H9 (cell line): ENCODE results near the gene HCN4. TPM values are rescaled to one million over a fixed set of nuclear protein-coding genes. Genes with fewer than 3 reads are reported as not detected.

Source experiments
- DNase-seq: peaks from one replicate; pipeline ENCODE4 v3.0.0-alpha.2; 2017
- H2AFZ ChIP-seq: one replicate; pipeline ENCODE4 v1.6.1; 2013; ENCODE audit warnings: mild to moderate bottlenecking, low read length, control low read depth, moderate library complexity
- H2AK5ac ChIP-seq: 2 replicates; pipeline ENCODE4 v1.6.1; 2013; ENCODE audit warnings: low read length, control low read depth, mixed read lengths; ENCODE audit not compliant: insufficient read length
- H2BK120ac ChIP-seq: one replicate; pipeline ENCODE4 v1.6.1; 2013; ENCODE audit warnings: low read depth, mild to moderate bottlenecking, low read length, control low read depth, inconsistent platforms; ENCODE audit not compliant: poor library complexity, severe bottlenecking
- H2BK12ac ChIP-seq: 2 replicates; pipeline ENCODE4 v1.6.1; 2013; ENCODE audit warnings: low read length, control low read depth, mixed read lengths, low read depth; ENCODE audit not compliant: insufficient read length
- H2BK15ac ChIP-seq: 2 replicates; pipeline ENCODE4 v1.6.1; 2013; ENCODE audit warnings: low read depth, low read length, control low read depth
- H2BK20ac ChIP-seq: one replicate; pipeline ENCODE4 v1.6.1; 2013; ENCODE audit warnings: low read depth, mild to moderate bottlenecking, low read length, control low read depth, inconsistent platforms; ENCODE audit not compliant: poor library complexity, severe bottlenecking
- H2BK5ac ChIP-seq: 2 replicates; pipeline ENCODE4 v1.6.1; 2013; ENCODE audit warnings: low read length, control low read depth, mixed read lengths; ENCODE audit not compliant: insufficient read length
- H3K14ac ChIP-seq: 2 replicates; pipeline ENCODE4 v1.6.1; 2013; ENCODE audit warnings: low read length, control low read depth; ENCODE audit not compliant: insufficient read depth
- H3K18ac ChIP-seq: 2 replicates; pipeline ENCODE4 v1.6.1; 2013; ENCODE audit warnings: low read depth, mild to moderate bottlenecking, mixed read lengths, low read length, control low read depth; ENCODE audit not compliant: insufficient read length
- H3K23ac ChIP-seq: 2 replicates; pipeline ENCODE4 v1.6.1; 2013; ENCODE audit warnings: low read length, control low read depth, mixed read lengths, low read depth; ENCODE audit not compliant: insufficient read length
- H3K23me2 ChIP-seq: 2 replicates; pipeline ENCODE4 v1.6.1; 2013; ENCODE audit warnings: low read depth, mild to moderate bottlenecking, mixed read lengths, low read length, control low read depth; ENCODE audit not compliant: insufficient read length, poor library complexity, severe bottlenecking
- H3K27ac ChIP-seq: 2 replicates; pipeline ENCODE4 v1.5.1; 2013; ENCODE audit warnings: low read length, control low read depth, mixed read lengths, low read depth; ENCODE audit not compliant: insufficient read length
- H3K27me3 ChIP-seq: 2 replicates; pipeline ENCODE4 v1.6.1; 2013; ENCODE audit warnings: low read length, control low read depth, inconsistent platforms; ENCODE audit not compliant: insufficient read depth
- H3K4ac ChIP-seq: 2 replicates; pipeline ENCODE4 v1.6.1; 2013; ENCODE audit warnings: low read depth, mild to moderate bottlenecking, control low read depth, inconsistent platforms, low read length, moderate library complexity
- H3K4me1 ChIP-seq: 2 replicates; pipeline ENCODE4 v1.6.1; 2013; ENCODE audit warnings: low read length, control low read depth, inconsistent platforms; ENCODE audit not compliant: insufficient read depth
- H3K4me2 ChIP-seq: 2 replicates; pipeline ENCODE4 v1.6.1; 2013; ENCODE audit warnings: low read length, control low read depth, mixed read lengths; ENCODE audit not compliant: insufficient read length, insufficient read depth
- H3K56ac ChIP-seq: 2 replicates; pipeline ENCODE4 v1.6.1; 2013; ENCODE audit warnings: low read depth, mild to moderate bottlenecking, mixed read lengths, low read length, control low read depth; ENCODE audit not compliant: insufficient read length
- H3K79me1 ChIP-seq: 2 replicates; pipeline ENCODE4 v1.6.1; 2013; ENCODE audit warnings: low read depth, mild to moderate bottlenecking, moderate library complexity, low read length, control low read depth, inconsistent platforms; ENCODE audit not compliant: insufficient read depth, poor library complexity, severe bottlenecking
- H3K79me2 ChIP-seq: 2 replicates; pipeline ENCODE4 v1.6.1; 2013; ENCODE audit warnings: low read length, control low read depth, inconsistent platforms; ENCODE audit not compliant: insufficient read depth
- H3K9ac ChIP-seq: 2 replicates; pipeline ENCODE4 v1.6.1; 2013; ENCODE audit warnings: low read length, control low read depth, mixed read lengths; ENCODE audit not compliant: insufficient read length; ENCODE audit errors: extremely low read depth
- H3K9me3 ChIP-seq: one replicate; pipeline ENCODE4 v1.6.1; 2013; ENCODE audit warnings: low read depth, low read length, inconsistent platforms; ENCODE audit not compliant: control insufficient read depth
- H3T11ph ChIP-seq: one replicate; pipeline ENCODE4 v1.6.1; 2013; ENCODE audit warnings: mild to moderate bottlenecking, low read length, control low read depth, inconsistent platforms
- H4K20me1 ChIP-seq: one replicate; pipeline ENCODE4 v1.6.1; 2013; ENCODE audit not compliant: control insufficient read depth, insufficient read length, insufficient read depth
- H4K5ac ChIP-seq: 2 replicates; pipeline ENCODE4 v1.6.1; 2013; ENCODE audit warnings: low read depth, mild to moderate bottlenecking, mixed read lengths, low read length, control low read depth; ENCODE audit not compliant: insufficient read length
- H4K8ac ChIP-seq: replicated peaks from 2 replicates; pipeline ENCODE4 v1.6.1; 2013; ENCODE audit warnings: low read length, control low read depth, mixed read lengths, low read depth; ENCODE audit not compliant: insufficient read length
- H4K91ac ChIP-seq: 2 replicates; pipeline ENCODE4 v1.6.1; 2013; ENCODE audit warnings: low read depth, mild to moderate bottlenecking, moderate library complexity, mixed read lengths, low read length, control low read depth; ENCODE audit not compliant: insufficient read length
- H3K27ac Mint-ChIP-seq, 3 experiments: 2 replicates in 2 of 3; 3 replicates in 1 of 3; pipeline ENCODE4 v1.8.0; 2020 to 2021; ENCODE audit warnings: mixed read lengths in 3 of 3, mild to moderate bottlenecking in 1 of 3, moderate library complexity in 1 of 3
- H3K27me3 Mint-ChIP-seq: 2 replicates; pipeline ENCODE4 v1.8.0; 2021; ENCODE audit warnings: low read depth, mild to moderate bottlenecking, moderate library complexity, mixed read lengths
- H3K36me3 Mint-ChIP-seq, 3 experiments: 2 replicates in 2 of 3; 3 replicates in 1 of 3; pipeline ENCODE4 v1.8.0; 2020 to 2021; ENCODE audit warnings: low read depth in 3 of 3, mixed read lengths in 3 of 3; ENCODE audit not compliant: insufficient read depth in 1 of 3
- H3K4me1 Mint-ChIP-seq, 2 experiments: 2 replicates each; pipeline ENCODE4 v1.8.0; 2020; ENCODE audit warnings: mixed read lengths in 2 of 2
- H3K4me3 Mint-ChIP-seq, 2 experiments: 2 replicates in 1 of 2; 3 replicates in 1 of 2; pipeline ENCODE4 v1.8.0; 2020 to 2021; ENCODE audit warnings: mild to moderate bottlenecking in 2 of 2, mixed read lengths in 2 of 2, moderate library complexity in 1 of 2
- H3K9me3 Mint-ChIP-seq, 2 experiments: 2 replicates in 1 of 2; 3 replicates in 1 of 2; pipeline ENCODE4 v1.8.0; 2020; ENCODE audit warnings: mild to moderate bottlenecking in 2 of 2, mixed read lengths in 2 of 2, moderate library complexity in 1 of 2
- WGBS: extraction: QIAGEN DNeasy Blood & Tissue Kit; methylation state at CpG from one replicate; pipeline ENCODE4 v1.1.7; 2013; ENCODE audit warnings: missing lambda C conversion rate, low lambda C conversion rate, mixed read lengths; ENCODE audit not compliant: insufficient read length; ENCODE audit errors: extremely low coverage; 5-methylcytosine and 5-hydroxymethylcytosine counted together
- total RNA-seq: library from RNA; stranded (reverse); gene quantifications from 2 replicates; pipeline ENCODE4 v1.2.1, GENCODE V29; 2021
- TF ChIP-seq, protein P1 (sequence below): fragments of 200-600 bp; sonication (generic); conservative IDR thresholded peaks from 3 replicates; pipeline ENCODE4 v1.8.0; 2021; ENCODE audit warnings: antibody characterized with exemption, mild to moderate bottlenecking

The HCN4 gene
- total RNA-seq, 1 experiment from 2014 or later = 10.5 TPM

DNA sequence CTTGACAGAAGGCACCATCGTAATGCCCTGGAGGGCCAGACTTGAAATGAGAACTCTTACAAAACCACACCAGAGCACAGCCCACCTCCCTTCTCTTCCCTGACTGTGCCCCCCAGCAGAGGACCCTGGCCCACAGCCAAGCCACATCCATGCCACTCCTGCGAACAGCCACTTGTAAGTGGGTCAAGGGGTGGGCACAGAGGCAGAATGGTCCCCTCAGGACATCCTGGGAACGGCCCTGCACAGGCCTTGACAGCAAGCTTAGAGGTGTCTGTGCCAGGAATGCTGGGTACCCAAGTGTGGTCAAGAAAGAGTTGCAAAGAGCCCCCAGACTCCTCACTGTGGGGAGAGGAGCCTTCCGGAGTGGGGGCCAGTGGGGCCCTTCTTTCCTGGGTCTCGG, 33.3 kb downstream of the HCN4 start:
- no peak for DNase-seq
- no peaks in the 10 kb centered on the region for H3K27me3 Mint-ChIP-seq
- no peak overlapping the region for H2BK20ac ChIP-seq
- H3K14ac ChIP-seq = no peak overlapping the region
- no CpG with 5 or more reads among the region's 5 CpGs for WGBS
- no peaks in the 10 kb centered on the region for H3K9me3 ChIP-seq
- H3T11ph ChIP-seq = no peak overlapping the region
- H2BK12ac ChIP-seq = no peak overlapping the region
- peaks cover 0 to 8% (median 4%) of the 10 kb centered on the region in 3 experiments; a peak in 5 of 7 replicates for H3K36me3 Mint-ChIP-seq
- no peak overlapping the region for H2AFZ ChIP-seq
- H4K8ac ChIP-seq = no peak overlapping the region
- no peak overlapping the region for H3K56ac ChIP-seq
- no peaks in the 10 kb centered on the region for H3K23me2 ChIP-seq
- no peak overlapping the region for H3K27ac ChIP-seq
- peaks cover 3% of the 10 kb centered on the region for H4K20me1 ChIP-seq
- TF ChIP-seq, protein P1, sequence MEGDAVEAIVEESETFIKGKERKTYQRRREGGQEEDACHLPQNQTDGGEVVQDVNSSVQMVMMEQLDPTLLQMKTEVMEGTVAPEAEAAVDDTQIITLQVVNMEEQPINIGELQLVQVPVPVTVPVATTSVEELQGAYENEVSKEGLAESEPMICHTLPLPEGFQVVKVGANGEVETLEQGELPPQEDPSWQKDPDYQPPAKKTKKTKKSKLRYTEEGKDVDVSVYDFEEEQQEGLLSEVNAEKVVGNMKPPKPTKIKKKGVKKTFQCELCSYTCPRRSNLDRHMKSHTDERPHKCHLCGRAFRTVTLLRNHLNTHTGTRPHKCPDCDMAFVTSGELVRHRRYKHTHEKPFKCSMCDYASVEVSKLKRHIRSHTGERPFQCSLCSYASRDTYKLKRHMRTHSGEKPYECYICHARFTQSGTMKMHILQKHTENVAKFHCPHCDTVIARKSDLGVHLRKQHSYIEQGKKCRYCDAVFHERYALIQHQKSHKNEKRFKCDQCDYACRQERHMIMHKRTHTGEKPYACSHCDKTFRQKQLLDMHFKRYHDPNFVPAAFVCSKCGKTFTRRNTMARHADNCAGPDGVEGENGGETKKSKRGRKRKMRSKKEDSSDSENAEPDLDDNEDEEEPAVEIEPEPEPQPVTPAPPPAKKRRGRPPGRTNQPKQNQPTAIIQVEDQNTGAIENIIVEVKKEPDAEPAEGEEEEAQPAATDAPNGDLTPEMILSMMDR = no peak
- no peak overlapping the region for H4K5ac ChIP-seq
- H2AK5ac ChIP-seq = no peak overlapping the region
- no peak overlapping the region for H3K4ac ChIP-seq
- no peak overlapping the region for H3K9ac ChIP-seq
- peaks cover 5 to 6% of the 10 kb centered on the region in 2 experiments; a peak in 2 of 4 replicates for H3K4me1 Mint-ChIP-seq
- H3K27me3 ChIP-seq = no peaks in the 10 kb centered on the region
- H3K9me3 Mint-ChIP-seq = no peaks in the 10 kb centered on the region
- no peak overlapping the region for H4K91ac ChIP-seq
- no peak overlapping the region for H2BK5ac ChIP-seq
- no peak overlapping the region for H3K4me2 ChIP-seq
- no peaks in the 10 kb centered on the region for H3K79me1 ChIP-seq
- no peak overlapping the region for H2BK120ac ChIP-seq
- H3K23ac ChIP-seq = no peak overlapping the region
- H2BK15ac ChIP-seq = no peak overlapping the region
- no peak overlapping the region for H3K18ac ChIP-seq
- no peak overlapping the region for H3K4me3 Mint-ChIP-seq
- no peaks in the 10 kb centered on the region for H3K79me2 ChIP-seq
- peak overlapping the region in 1 of 3 experiments; percentile 76; a peak in 1 of 7 replicates for H3K27ac Mint-ChIP-seq
- no peaks in the 10 kb centered on the region for H3K4me1 ChIP-seq
